ENCODE results near the gene FGFR2. TPM values are rescaled to one million over a fixed set of nuclear protein-coding genes. Genes with fewer than 3 reads are reported as not detected.

The FGFR2 gene
- total and polyA plus RNA-seq, 2 donors (not counting 3 experiments of a cell fraction or from before 2014, with no cell fraction given) = 0.06 TPM; not detected in 1

DNA sequence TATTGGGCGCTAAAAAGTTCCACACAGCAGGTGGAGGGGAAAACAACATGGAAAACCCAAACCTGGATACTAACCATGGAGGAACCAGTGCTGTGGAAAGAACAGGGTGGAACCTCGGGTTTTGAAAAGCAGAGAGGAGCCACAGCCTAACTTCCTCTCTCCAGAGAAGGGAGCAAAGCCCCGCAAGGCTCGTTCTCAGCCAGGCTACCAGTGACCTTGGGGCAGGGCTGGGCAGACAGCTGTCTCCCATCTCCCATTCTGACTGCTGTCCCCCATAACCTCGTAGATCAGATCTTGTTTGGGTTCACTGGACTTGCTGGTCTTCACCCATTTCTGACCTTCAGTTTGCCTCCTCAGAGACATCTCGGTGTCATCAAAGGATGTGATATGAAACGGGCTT, 47.5 kb upstream of the FGFR2 start:
- ChIA-PET POLR2A (no interaction called here), CTCF (no interaction called here)
- Histone ChIP-seq H3K27me3 (ENCODE audit: control insufficient read depth in 2 of 2, insufficient read depth in 2 of 2, low read length in 2 of 2) (no peaks in the 10 kb centered on the region), H3K27ac (ENCODE audit: insufficient read depth, low read depth, low read length) (no peak overlapping the region), H2AFZ (ENCODE audit: low read depth, low read length) (no peak overlapping the region), H3K4me3 (replicated peaks in 1 of 3; ENCODE audit: insufficient read depth in 1 of 3, low read depth in 1 of 3, low read length in 3 of 3) (no peak overlapping the region), H3K9me3 (replicated peaks; ENCODE audit: control insufficient read depth, insufficient read depth, low read length) (no peaks in the 10 kb centered on the region), H3K4me1 (ENCODE audit: control insufficient read depth, extremely low read depth, insufficient read depth, low read length) (no peaks in the 10 kb centered on the region), H3K4me2 (ENCODE audit: insufficient read depth, low read length) (no peak overlapping the region), H3K79me2 (ENCODE audit: control insufficient read depth, insufficient read depth, low read length) (no peaks in the 10 kb centered on the region), H3K9me1 (replicated peaks; ENCODE audit: control insufficient read depth, extremely low read depth, insufficient read depth, low read length) (no peaks in the 10 kb centered on the region), H4K20me1 (replicated peaks; ENCODE audit: control insufficient read depth, extremely low read depth, insufficient read depth, low read length) (no peaks in the 10 kb centered on the region), H3K9ac (replicated peaks; ENCODE audit: extremely low read depth, insufficient read depth, low read length) (no peak overlapping the region), H3K36me3 (ENCODE audit: control insufficient read depth in 2 of 2, extremely low read depth in 1 of 2, insufficient read depth in 2 of 2, low read length in 2 of 2) (no peaks in the 10 kb centered on the region)
- dilution Hi-C loops (cut with MboI; ENCODE audit: extremely low pct_ligation_motif_present, low sequenced_read_pairs) = no loop called here
- intact Hi-C loops (cut with micrococcal nuclease) = no loop called here
- no peak for TF ChIP-seq FOS (IDR thresholded peaks at IDR 0.05; ENCODE audit: borderline replicate concordance, insufficient read depth, low read length)
- BruUV-seq (replicated peaks) = no TSS peak
- DNase-seq (ENCODE audit: low read depth, low spot score) (no peak), FAIRE-seq (no peak)

DNA sequence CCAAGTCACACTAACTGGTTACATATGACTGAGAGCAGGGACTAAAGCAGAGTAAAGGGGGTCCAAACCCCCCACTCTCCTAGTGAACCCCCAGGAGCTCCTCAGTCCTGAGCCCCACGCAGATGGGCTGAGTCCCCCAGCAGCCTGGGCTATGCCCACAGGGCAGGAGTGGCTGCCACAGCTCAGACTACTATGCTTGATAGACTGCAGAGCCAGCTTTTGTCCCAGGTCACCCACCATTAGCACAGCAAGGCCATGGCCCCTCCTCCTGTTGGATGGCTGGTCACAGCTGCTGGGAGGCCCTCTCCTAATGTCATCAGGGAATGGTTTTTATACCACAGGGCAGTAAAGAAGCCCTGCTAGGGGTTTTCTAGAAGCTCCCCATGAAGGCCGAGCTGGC, 46.3 kb upstream of the FGFR2 start:
- Histone ChIP-seq H3K27me3 (ENCODE audit: control insufficient read depth in 2 of 2, insufficient read depth in 2 of 2, low read length in 2 of 2) (no peaks in the 10 kb centered on the region), H3K4me2 (ENCODE audit: insufficient read depth, low read length) (no peak overlapping the region), H3K27ac (ENCODE audit: insufficient read depth, low read depth, low read length) (no peak overlapping the region), H4K20me1 (replicated peaks; ENCODE audit: control insufficient read depth, extremely low read depth, insufficient read depth, low read length) (no peaks in the 10 kb centered on the region), H3K9ac (replicated peaks; ENCODE audit: extremely low read depth, insufficient read depth, low read length) (no peak overlapping the region), H3K79me2 (ENCODE audit: control insufficient read depth, insufficient read depth, low read length) (no peaks in the 10 kb centered on the region), H3K4me3 (replicated peaks in 1 of 3; ENCODE audit: insufficient read depth in 1 of 3, low read depth in 1 of 3, low read length in 3 of 3) (no peak overlapping the region), H3K9me3 (replicated peaks; ENCODE audit: control insufficient read depth, insufficient read depth, low read length) (no peaks in the 10 kb centered on the region), H3K36me3 (ENCODE audit: control insufficient read depth in 2 of 2, extremely low read depth in 1 of 2, insufficient read depth in 2 of 2, low read length in 2 of 2) (no peaks in the 10 kb centered on the region), H2AFZ (ENCODE audit: low read depth, low read length) (no peak overlapping the region), H3K9me1 (replicated peaks; ENCODE audit: control insufficient read depth, extremely low read depth, insufficient read depth, low read length) (no peaks in the 10 kb centered on the region), H3K4me1 (ENCODE audit: control insufficient read depth, extremely low read depth, insufficient read depth, low read length) (no peaks in the 10 kb centered on the region)
- TF ChIP-seq POLR2AphosphoS5 (IDR thresholded peaks at IDR 0.05; ENCODE audit: insufficient read depth, low read depth, low read length) (no peak), GATA2 (IDR thresholded peaks at IDR 0.05; ENCODE audit: insufficient read depth, insufficient read length, low read depth, low read length) (no peak), POLR2A (IDR thresholded peaks at IDR 0.05; ENCODE audit: low read depth, low read length) (no peak), MYC (IDR thresholded peaks at IDR 0.05; ENCODE audit: low read depth, low read length) (no peak), EZH2 (IDR thresholded peaks at IDR 0.05; ENCODE audit: borderline replicate concordance, low read depth, low read length, severe bottlenecking) (no peak), FOS (IDR thresholded peaks at IDR 0.05; ENCODE audit: borderline replicate concordance, insufficient read depth, low read length) (no peak), JUN (IDR thresholded peaks at IDR 0.05; ENCODE audit: borderline replicate concordance, insufficient read depth, insufficient read length, low read depth) (no peak)
- TF ChIP-seq, protein P1, sequence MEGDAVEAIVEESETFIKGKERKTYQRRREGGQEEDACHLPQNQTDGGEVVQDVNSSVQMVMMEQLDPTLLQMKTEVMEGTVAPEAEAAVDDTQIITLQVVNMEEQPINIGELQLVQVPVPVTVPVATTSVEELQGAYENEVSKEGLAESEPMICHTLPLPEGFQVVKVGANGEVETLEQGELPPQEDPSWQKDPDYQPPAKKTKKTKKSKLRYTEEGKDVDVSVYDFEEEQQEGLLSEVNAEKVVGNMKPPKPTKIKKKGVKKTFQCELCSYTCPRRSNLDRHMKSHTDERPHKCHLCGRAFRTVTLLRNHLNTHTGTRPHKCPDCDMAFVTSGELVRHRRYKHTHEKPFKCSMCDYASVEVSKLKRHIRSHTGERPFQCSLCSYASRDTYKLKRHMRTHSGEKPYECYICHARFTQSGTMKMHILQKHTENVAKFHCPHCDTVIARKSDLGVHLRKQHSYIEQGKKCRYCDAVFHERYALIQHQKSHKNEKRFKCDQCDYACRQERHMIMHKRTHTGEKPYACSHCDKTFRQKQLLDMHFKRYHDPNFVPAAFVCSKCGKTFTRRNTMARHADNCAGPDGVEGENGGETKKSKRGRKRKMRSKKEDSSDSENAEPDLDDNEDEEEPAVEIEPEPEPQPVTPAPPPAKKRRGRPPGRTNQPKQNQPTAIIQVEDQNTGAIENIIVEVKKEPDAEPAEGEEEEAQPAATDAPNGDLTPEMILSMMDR (IDR thresholded peaks at IDR 0.05; ENCODE audit: extremely low read depth in 1 of 2, insufficient read depth in 1 of 2, low read depth in 1 of 2, low read length in 2 of 2) = no peak
- TF ChIP-seq, protein P2, sequence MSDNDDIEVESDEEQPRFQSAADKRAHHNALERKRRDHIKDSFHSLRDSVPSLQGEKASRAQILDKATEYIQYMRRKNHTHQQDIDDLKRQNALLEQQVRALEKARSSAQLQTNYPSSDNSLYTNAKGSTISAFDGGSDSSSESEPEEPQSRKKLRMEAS (IDR thresholded peaks at IDR 0.05; ENCODE audit: insufficient read depth, insufficient read length) = no peak
- no TSS peak for BruUV-seq (replicated peaks)
- ChIA-PET CTCF (no interaction called here), POLR2A (no interaction called here)
- FAIRE-seq (no peak), DNase-seq (ENCODE audit: low read depth, low spot score) (no peak)
- dilution Hi-C loops (cut with MboI; ENCODE audit: extremely low pct_ligation_motif_present, low sequenced_read_pairs) = no loop called here
- intact Hi-C loops (cut with micrococcal nuclease) = no loop called here
